ENCODE data around the gene CPN1. TPM values are rescaled to one million over a fixed set of nuclear protein-coding genes. Genes with fewer than 3 reads are reported as not detected.

CPN1 gene
- total and polyA plus RNA-seq, 2 donors from 2014 or later: 0.43 TPM; not detected in 1

DNA sequence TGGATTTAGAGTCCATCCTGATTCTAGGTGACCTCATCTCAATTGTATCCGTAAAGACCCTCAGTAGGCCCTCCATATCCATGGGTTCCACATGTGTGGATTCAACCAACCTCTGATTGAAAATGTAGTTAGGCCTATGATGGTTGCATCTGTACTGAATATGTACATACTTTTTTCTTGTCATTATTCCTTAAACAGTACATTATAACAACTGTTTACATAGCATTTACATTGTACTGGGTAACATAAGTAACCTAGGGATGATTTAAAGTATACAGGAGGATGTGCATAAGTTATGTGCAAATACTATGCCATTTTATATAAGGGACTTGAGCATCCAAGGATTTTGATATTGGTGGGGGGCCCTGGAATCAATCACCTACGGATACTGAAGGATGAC, 10.1 kb downstream of the CPN1 start:
- TF ChIP-seq, protein P1, sequence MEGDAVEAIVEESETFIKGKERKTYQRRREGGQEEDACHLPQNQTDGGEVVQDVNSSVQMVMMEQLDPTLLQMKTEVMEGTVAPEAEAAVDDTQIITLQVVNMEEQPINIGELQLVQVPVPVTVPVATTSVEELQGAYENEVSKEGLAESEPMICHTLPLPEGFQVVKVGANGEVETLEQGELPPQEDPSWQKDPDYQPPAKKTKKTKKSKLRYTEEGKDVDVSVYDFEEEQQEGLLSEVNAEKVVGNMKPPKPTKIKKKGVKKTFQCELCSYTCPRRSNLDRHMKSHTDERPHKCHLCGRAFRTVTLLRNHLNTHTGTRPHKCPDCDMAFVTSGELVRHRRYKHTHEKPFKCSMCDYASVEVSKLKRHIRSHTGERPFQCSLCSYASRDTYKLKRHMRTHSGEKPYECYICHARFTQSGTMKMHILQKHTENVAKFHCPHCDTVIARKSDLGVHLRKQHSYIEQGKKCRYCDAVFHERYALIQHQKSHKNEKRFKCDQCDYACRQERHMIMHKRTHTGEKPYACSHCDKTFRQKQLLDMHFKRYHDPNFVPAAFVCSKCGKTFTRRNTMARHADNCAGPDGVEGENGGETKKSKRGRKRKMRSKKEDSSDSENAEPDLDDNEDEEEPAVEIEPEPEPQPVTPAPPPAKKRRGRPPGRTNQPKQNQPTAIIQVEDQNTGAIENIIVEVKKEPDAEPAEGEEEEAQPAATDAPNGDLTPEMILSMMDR (IDR thresholded peaks at IDR 0.05; ENCODE audit: borderline replicate concordance, extremely low read depth, insufficient read depth): no peak
- Histone ChIP-seq H3K9me3 (ENCODE audit: control insufficient read depth in 2 of 3, insufficient read depth in 1 of 3, low read length in 3 of 3) (no peaks in the 10 kb centered on the region), H3K27me3 (ENCODE audit: control insufficient read depth, insufficient read depth, low read length) (no peaks in the 10 kb centered on the region), H3K4me3 (ENCODE audit: low read length in 3 of 3) (no peak overlapping the region), H3K4me1 (ENCODE audit: control insufficient read depth in 2 of 3, insufficient read depth in 2 of 3, low read depth in 1 of 3, low read length in 3 of 3) (no peaks in the 10 kb centered on the region), H3K36me3 (ENCODE audit: control insufficient read depth in 2 of 3, insufficient read depth in 3 of 3, low read length in 3 of 3) (no peaks in the 10 kb centered on the region), H3K27ac (ENCODE audit: low read depth in 2 of 2, low read length in 2 of 2) (no peak overlapping the region), H3K9ac (ENCODE audit: low read length in 3 of 3) (no peak overlapping the region)
- FAIRE-seq (no peak), DNase-seq (no peak)
- intact Hi-C loops (cut with DNase I): no loop called here

DNA sequence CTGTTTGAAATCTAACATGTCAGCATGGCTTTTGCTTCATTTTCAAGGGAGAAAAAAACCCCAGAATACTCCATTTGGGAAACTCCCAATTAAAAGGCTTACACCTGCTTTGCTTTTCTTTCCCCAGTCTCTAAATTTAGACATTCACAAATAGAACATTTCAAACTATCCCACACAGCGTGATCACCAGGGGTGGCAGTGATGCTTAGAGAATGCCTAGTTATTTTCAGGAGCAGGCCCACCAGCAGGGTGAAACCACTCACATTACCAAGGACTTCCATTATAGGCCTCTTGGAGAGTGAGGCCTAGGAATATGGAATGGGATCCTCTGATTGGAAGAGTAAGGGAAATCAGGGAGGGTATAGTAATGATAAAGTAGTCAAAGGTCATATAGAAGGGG, 14.2 kb downstream of the CPN1 start:
- H3K4me1 ChIP-seq (ENCODE audit: control insufficient read depth in 2 of 3, insufficient read depth in 2 of 3, low read depth in 1 of 3, low read length in 3 of 3): no peaks in the 10 kb centered on the region
- no peak overlapping the region for H3K27ac ChIP-seq (ENCODE audit: low read depth in 2 of 2, low read length in 2 of 2)
- H3K4me3 ChIP-seq (ENCODE audit: low read length in 3 of 3): no peak overlapping the region
- no peaks in the 10 kb centered on the region for H3K27me3 ChIP-seq (ENCODE audit: control insufficient read depth, insufficient read depth, low read length)
- H3K36me3 ChIP-seq (ENCODE audit: control insufficient read depth in 2 of 3, insufficient read depth in 3 of 3, low read length in 3 of 3): no peaks in the 10 kb centered on the region
- no peak for FAIRE-seq
- TF ChIP-seq, protein P1 (IDR thresholded peaks at IDR 0.05; ENCODE audit: borderline replicate concordance, extremely low read depth, insufficient read depth): no peak
- intact Hi-C loops (cut with DNase I): no loop called here
- no peak overlapping the region for H3K9ac ChIP-seq (ENCODE audit: low read length in 3 of 3)
- DNase-seq: no peak
- H3K9me3 ChIP-seq (ENCODE audit: control insufficient read depth in 2 of 3, insufficient read depth in 1 of 3, low read length in 3 of 3): no peaks in the 10 kb centered on the region

DNA sequence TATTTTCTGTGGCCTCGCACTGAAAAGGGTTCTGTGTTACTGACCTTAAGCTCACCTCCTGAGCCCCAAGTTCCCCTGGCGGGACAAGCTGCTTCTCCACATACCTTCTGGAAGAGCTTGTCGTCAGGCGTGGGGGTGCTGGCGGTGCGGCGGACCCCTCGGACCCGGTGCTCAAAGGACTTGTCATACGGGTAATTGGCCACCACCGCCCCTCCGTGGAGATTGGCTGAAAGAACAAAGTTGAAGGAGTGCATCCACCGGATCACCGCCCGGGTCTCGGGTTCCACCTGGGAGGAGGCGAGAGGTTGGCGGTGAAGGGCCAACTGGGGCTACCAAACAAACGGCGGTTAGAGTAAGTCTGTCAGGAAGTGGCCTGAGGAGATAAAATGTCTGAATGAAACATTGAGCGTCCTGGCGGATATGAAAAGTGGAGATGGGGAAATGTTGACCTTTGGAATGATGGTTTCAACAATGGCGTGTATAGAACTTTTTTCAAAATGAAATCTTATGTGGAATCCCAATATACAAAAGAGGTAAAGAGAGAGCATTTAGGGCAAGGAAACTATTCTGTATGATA, 16.5 kb downstream of the CPN1 start:
- Histone ChIP-seq H3K27me3 (ENCODE audit: control insufficient read depth, insufficient read depth, low read length) (no peaks in the 10 kb centered on the region), H3K36me3 (ENCODE audit: control insufficient read depth in 2 of 3, insufficient read depth in 3 of 3, low read length in 3 of 3) (no peaks in the 10 kb centered on the region), H3K9me3 (ENCODE audit: control insufficient read depth in 2 of 3, insufficient read depth in 1 of 3, low read length in 3 of 3) (no peaks in the 10 kb centered on the region), H3K4me1 (ENCODE audit: control insufficient read depth in 2 of 3, insufficient read depth in 2 of 3, low read depth in 1 of 3, low read length in 3 of 3) (no peaks in the 10 kb centered on the region), H3K4me3 (ENCODE audit: low read length in 3 of 3) (no peak overlapping the region), H3K9ac (ENCODE audit: low read length in 3 of 3) (no peak overlapping the region), H3K27ac (ENCODE audit: low read depth in 2 of 2, low read length in 2 of 2) (no peak overlapping the region)
- intact Hi-C loops (cut with DNase I): no loop called here
- no peak for FAIRE-seq
- DNase-seq: peak in 3 of 5 donors; percentile 13 to 34 (median 26)
- TF ChIP-seq, protein P1 (IDR thresholded peaks at IDR 0.05; ENCODE audit: borderline replicate concordance, extremely low read depth, insufficient read depth): no peak

DNA sequence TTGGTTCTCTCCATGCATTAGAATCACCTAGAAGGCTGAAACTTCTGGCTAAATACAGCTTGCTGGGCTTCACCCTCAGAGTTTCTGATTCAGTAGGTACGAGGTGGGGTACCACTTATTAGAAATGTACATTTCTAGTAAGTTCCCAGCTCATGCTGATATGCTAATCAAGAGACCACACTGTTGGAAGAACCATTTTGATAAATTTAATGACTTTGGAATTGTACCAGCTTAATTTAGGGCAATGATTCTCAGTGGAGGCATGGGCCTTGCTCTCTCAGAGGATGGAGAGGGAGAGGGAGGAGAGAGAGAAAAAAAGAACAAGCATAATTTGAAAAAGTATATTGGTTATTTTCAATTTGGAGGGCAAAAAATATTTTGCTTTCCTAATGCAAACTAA, 20.3 kb downstream of the CPN1 start:
- DNase-seq (no peak), FAIRE-seq (no peak)
- Histone ChIP-seq H3K4me1 (ENCODE audit: control insufficient read depth in 2 of 3, insufficient read depth in 2 of 3, low read depth in 1 of 3, low read length in 3 of 3) (no peaks in the 10 kb centered on the region), H3K9me3 (ENCODE audit: control insufficient read depth in 2 of 3, insufficient read depth in 1 of 3, low read length in 3 of 3) (no peaks in the 10 kb centered on the region), H3K27me3 (ENCODE audit: control insufficient read depth, insufficient read depth, low read length) (no peaks in the 10 kb centered on the region), H3K9ac (ENCODE audit: low read length in 3 of 3) (no peak overlapping the region), H3K36me3 (ENCODE audit: control insufficient read depth in 2 of 3, insufficient read depth in 3 of 3, low read length in 3 of 3) (no peaks in the 10 kb centered on the region), H3K4me3 (ENCODE audit: low read length in 3 of 3) (no peak overlapping the region), H3K27ac (ENCODE audit: low read depth in 2 of 2, low read length in 2 of 2) (no peak overlapping the region)
- intact Hi-C loops (cut with DNase I): no loop called here
- TF ChIP-seq, protein P1 (IDR thresholded peaks at IDR 0.05; ENCODE audit: borderline replicate concordance, extremely low read depth, insufficient read depth): no peak
